ENCODE measurements around the gene LEF1.

LEF1 gene

GRCh38 chr4:108107101-108107500 lies 61.6 kb downstream of the LEF1 start:
- H3K27ac ChIP-seq, result no peak overlapping the region
- TF ChIP-seq ZFX (IDR thresholded peaks at IDR 0.05; ENCODE audit: borderline replicate concordance) (no peak), CTCF (IDR thresholded peaks at IDR 0.05) (no peak)

- H3K27ac ChIP-seq, result no peak overlapping the region
- no peak for TF ChIP-seq CTCF (IDR thresholded peaks at IDR 0.05)
- no peak for TF ChIP-seq ZFX (IDR thresholded peaks at IDR 0.05; ENCODE audit: borderline replicate concordance)
These were observed 62.5 kb downstream of the LEF1 start for GRCh38 chr4:108106186-108106585.

GRCh38 chr4:108103099-108103862 lies 65.5 kb downstream of the LEF1 start:
- H3K27ac ChIP-seq, result no peak overlapping the region
- TF ChIP-seq ZFX (IDR thresholded peaks at IDR 0.05; ENCODE audit: borderline replicate concordance), result no peak
- TF ChIP-seq CTCF (IDR thresholded peaks at IDR 0.05), result no peak

- no peak overlapping the region for H3K27ac ChIP-seq
- TF ChIP-seq CTCF (IDR thresholded peaks at IDR 0.05), result no peak
- no peak for TF ChIP-seq ZFX (IDR thresholded peaks at IDR 0.05; ENCODE audit: borderline replicate concordance)
These were observed 67.9 kb downstream of the LEF1 start for GRCh38 chr4:108100827-108101226.

- TF ChIP-seq ZFX (IDR thresholded peaks at IDR 0.05; ENCODE audit: borderline replicate concordance), result no peak
- no peak for TF ChIP-seq CTCF (IDR thresholded peaks at IDR 0.05)
- no peak overlapping the region for H3K27ac ChIP-seq
These were observed 68.9 kb downstream of the LEF1 start for GRCh38 chr4:108099838-108100237.

GRCh38 chr4:108097990-108098553 lies 70.7 kb downstream of the LEF1 start:
- no peak overlapping the region for H3K27ac ChIP-seq
- TF ChIP-seq ZFX (IDR thresholded peaks at IDR 0.05; ENCODE audit: borderline replicate concordance), result no peak
- TF ChIP-seq CTCF (IDR thresholded peaks at IDR 0.05), result no peak

- no peak overlapping the region for H3K27ac ChIP-seq
- TF ChIP-seq ZFX (IDR thresholded peaks at IDR 0.05; ENCODE audit: borderline replicate concordance), result no peak
- TF ChIP-seq CTCF (IDR thresholded peaks at IDR 0.05), result no peak
These were observed 73.7 kb downstream of the LEF1 start for GRCh38 chr4:108094923-108095482.

Measured in 22Rv1 (cell line).